Mucosa of descending colon (tissue), 3 donors: ENCODE measurements around the gene TRIOBP. TPM values are rescaled to one million over a fixed set of nuclear protein-coding genes. Genes with fewer than 3 reads are reported as not detected.
A peak's percentile ranks its signal among the peaks of the same experiment; 100 is the strongest.

ENCODE experiments used
- ATAC-seq: fragments of 200-7000 bp; cut with Tn5 transposase; one replicate; pipeline ENCODE4 v1.9.1; 2020; ENCODE audit warnings: mild to moderate bottlenecking, moderate library complexity
- DNase-seq, 3 donors: peaks; one replicate each; pipeline ENCODE4 v3.0.0-alpha.2; 2020
- H3K36me3 ChIP-seq: fragments of 200-600 bp; one replicate; pipeline ENCODE4 v1.8.0; 2021; ENCODE audit warnings: low read depth, mild to moderate bottlenecking
- H3K4me1 ChIP-seq: fragments of 200-600 bp; one replicate; pipeline ENCODE4 v1.8.0; 2021; ENCODE audit warnings: low read depth, mild to moderate bottlenecking
- H3K4me3 ChIP-seq: fragments of 200-600 bp; one replicate; pipeline ENCODE4 v1.8.0; 2021; ENCODE audit warnings: mild to moderate bottlenecking
- H3K9me3 ChIP-seq: fragments of 200-600 bp; one replicate; pipeline ENCODE4 v1.8.0; 2021; ENCODE audit warnings: mild to moderate bottlenecking
- CTCF ChIP-seq: fragments of 200-600 bp; IDR thresholded peaks from one replicate; pipeline ENCODE4 v1.8.0; 2022; ENCODE audit warnings: antibody characterized with exemption, mild to moderate bottlenecking
- intact Hi-C, 2 donors: fragments of 100-400 bp; cut with DNase I in 1 of 2; cut with micrococcal nuclease in 1 of 2; formaldehyde crosslinking; loops; one replicate each; pipeline versions ENCODE4 v1.11.0 to v1.11.1; 2022; cut with DNase I, micrococcal nuclease
- total RNA-seq, 3 donors: library from RNA; stranded (reverse); fragmentation: NEBNext Ultra II Directional in 2 of 3; extraction: Animal tissue kit (Norgen Biotek cat#: 25700) in 2 of 3; gene quantifications; one replicate each; pipeline versions ENCODE4 v1.2.1 to v1.2.4, GENCODE V29; 2021 to 2023
- donor health status: DM: no; HTN: no; CAD: no; lungs with moderate emphysema.
- donor health status: DM: no; HTN: no; CAD: no.
- donor health status: DM: no; HTN: yes; CAD: no.

TRIOBP gene
- total RNA-seq, 3 donors from 2014 or later: 78.2 to 107 (median 78.6) TPM

GRCh38 chr22:37726241-37726887 lies 29.5 kb downstream of the TRIOBP start:
- Histone ChIP-seq H3K4me3 (no peak overlapping the region), H3K9me3 (no peaks in the 10 kb centered on the region), H3K36me3 (no peaks in the 10 kb centered on the region), H3K4me1 (peaks cover 4% of the 10 kb centered on the region)
- intact Hi-C loops: no loop called here
- no peak for DNase-seq
- ATAC-seq: no peak
- no peak for TF ChIP-seq CTCF

- Histone ChIP-seq H3K36me3 (no peaks in the 10 kb centered on the region), H3K4me1 (peaks cover 22% of the 10 kb centered on the region), H3K4me3 (no peak overlapping the region), H3K9me3 (no peaks in the 10 kb centered on the region)
- TF ChIP-seq CTCF: no peak
- DNase-seq (no peak), ATAC-seq (no peak)
- intact Hi-C loops: no loop called here
Measured at GRCh38 chr22:37728620-37729019, 31.8 kb downstream of the TRIOBP start.

GRCh38 chr22:37731804-37732471 lies 35.1 kb downstream of the TRIOBP start:
- no peaks in the 10 kb centered on the region for H3K9me3 ChIP-seq
- peak; percentile 89 for ATAC-seq
- peak in 1 of 3 donors; percentile 69 for DNase-seq
- H3K4me3 ChIP-seq: no peak overlapping the region
- H3K36me3 ChIP-seq: no peaks in the 10 kb centered on the region
- TF ChIP-seq CTCF: no peak
- intact Hi-C loops: no loop called here
- peaks cover 36% of the 10 kb centered on the region for H3K4me1 ChIP-seq

GRCh38 chr22:37732699-37733607 lies 36.1 kb downstream of the TRIOBP start:
- Histone ChIP-seq H3K4me1 (peaks cover 36% of the 10 kb centered on the region), H3K4me3 (no peak overlapping the region), H3K9me3 (no peaks in the 10 kb centered on the region), H3K36me3 (no peaks in the 10 kb centered on the region)
- no peak for TF ChIP-seq CTCF
- intact Hi-C loops: no loop called here
- no peak for DNase-seq
- ATAC-seq: no peak

- peak; percentile 5 for ATAC-seq
- Histone ChIP-seq H3K9me3 (no peaks in the 10 kb centered on the region), H3K4me3 (no peak overlapping the region), H3K36me3 (no peaks in the 10 kb centered on the region), H3K4me1 (peaks cover 36% of the 10 kb centered on the region)
- TF ChIP-seq CTCF: no peak
- intact Hi-C loops: no loop called here
- DNase-seq: peak in 2 of 3 donors; percentile 72 to 74
Measured at GRCh38 chr22:37733625-37734401, 37.0 kb downstream of the TRIOBP start.
